HS-27A (cell line): ENCODE results near the gene TTC12.

ENCODE experiments used
- DNase-seq: peaks from one replicate; pipeline ENCODE4 v3.0.0-alpha.2; 2012; ENCODE audit warnings: low read depth, missing footprints

Gene TTC12

DNA sequence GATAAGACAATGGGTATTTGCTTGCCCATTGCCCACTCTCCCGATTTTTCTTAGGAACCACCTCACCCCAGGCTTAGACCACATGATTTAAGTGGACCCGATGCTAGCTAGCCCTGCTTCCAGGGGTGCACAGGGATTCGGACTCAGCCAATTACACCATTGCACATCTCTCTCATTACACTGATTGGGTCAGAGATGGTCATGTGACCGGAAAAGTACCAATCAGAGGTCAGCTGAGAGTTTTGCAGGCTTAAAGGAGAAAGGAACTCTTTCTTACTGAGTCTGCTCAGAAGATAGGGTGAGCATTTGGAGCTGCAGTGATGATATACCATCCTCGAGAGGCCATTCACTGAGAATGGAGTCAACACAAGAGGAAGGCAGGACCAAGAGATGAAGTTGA is 61.0 kb downstream of the TTC12 start:
- no peak for DNase-seq

DNA sequence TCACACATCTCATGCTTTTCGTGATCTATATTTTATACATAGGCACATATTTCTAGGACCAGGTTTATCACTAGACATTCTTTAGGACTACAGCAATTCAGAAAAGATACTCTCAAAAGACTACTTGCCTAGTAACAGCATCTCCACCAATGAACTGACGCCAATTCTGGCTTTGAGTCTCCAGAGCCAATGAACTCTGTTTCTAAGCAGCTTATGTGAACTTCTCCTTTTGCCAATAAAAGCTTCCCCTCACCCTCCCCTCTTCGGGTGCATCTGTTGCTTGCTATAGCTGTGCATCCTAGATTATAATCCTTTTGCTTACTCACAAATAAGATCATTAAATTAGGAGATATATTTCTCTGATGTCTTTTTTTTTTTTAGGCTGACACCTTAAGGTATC is 61.8 kb downstream of the TTC12 start:
- no peak for DNase-seq

DNA sequence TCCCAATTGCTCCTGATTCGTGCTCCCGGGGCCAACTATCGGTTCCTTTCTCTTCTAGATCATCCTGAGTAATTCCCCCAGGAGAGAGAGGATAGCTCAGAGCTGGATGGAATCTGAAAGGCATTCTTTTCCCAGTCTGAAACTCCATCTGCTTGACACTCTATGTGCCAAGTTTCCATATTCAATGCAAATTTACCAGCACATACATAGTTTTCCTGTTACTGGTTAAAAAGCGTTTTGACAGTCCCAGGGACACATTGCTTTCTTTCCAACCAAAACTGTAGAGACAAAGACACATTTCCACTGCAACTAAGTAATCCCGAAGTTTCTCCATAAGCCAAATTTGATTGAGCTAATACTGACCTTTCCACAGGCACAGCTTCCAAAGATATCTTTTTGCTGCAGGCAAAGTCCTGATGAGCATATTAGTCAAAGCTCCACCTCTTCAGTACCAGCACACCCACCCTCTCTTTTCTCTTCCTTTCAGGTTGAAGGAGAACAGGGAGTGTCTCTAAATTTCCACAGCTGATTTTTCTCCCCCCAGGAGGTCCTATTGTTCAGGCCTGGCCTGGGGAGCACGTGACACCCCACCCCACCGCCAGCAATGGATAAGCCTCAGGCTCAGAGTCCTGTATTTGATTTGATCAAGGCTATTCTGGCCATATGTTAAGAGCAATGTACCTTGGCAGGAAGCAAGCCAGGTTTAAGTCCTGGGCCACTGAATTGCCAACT is 63.5 kb downstream of the TTC12 start:
- DNase-seq = no peak

DNA sequence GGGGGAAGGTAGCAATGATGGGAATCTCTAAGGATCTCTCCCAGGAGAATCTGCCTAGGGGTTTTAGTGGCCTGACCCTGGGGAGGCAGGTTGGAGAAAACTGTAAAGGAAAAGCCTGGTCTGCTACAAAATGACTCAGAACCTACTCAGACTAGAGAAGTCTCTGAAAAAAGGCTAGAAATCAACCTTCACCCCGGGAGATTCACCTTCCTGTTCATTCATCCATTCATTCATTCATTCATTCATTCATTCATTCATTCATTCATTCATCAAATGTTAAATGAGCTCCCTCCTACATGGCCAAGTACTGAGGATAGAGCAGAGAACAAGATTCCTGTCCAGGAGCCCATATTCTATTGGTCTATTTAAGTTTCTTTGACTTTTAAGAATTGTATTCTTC is 64.3 kb downstream of the TTC12 start:
- no peak for DNase-seq

DNA sequence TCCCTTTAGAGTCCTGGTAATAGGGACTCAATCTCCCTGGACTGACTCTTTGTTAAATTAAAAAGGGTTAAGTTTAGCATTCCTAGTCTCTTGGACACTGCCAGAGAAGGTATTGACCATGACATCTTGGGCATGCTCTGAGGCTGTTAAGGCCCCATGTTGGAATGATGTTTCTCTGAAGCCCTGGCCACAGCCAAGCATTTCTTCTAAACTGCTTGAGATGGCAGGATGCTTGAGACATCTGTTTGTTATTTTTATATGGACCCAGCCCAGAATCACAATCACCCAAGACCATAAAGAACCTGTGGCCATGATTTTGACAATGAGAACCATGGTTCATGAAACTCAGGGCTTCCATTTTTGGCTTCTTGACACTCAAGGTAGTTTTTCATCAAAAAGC is 67.7 kb downstream of the TTC12 start:
- DNase-seq = no peak

DNA sequence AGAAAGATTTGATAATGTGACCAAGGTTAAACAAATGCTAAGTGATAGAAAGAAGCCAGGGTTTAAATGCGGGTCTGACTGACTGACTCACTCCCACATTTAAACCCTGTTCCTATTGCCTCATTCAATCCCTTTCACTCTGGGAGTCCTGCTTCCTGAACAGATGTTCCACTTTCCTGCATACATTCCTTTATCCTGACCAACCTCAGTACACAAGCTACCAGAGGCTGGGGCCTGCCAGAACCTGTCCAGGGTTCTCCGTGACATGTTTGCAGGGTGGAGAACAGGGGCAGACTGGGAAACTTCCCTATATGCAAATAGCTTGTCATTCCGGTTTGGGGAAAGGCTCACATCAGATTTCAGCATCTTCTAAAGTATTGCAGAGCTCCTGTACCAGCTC is 70.2 kb downstream of the TTC12 start:
- peak; percentile 8 for DNase-seq

DNA sequence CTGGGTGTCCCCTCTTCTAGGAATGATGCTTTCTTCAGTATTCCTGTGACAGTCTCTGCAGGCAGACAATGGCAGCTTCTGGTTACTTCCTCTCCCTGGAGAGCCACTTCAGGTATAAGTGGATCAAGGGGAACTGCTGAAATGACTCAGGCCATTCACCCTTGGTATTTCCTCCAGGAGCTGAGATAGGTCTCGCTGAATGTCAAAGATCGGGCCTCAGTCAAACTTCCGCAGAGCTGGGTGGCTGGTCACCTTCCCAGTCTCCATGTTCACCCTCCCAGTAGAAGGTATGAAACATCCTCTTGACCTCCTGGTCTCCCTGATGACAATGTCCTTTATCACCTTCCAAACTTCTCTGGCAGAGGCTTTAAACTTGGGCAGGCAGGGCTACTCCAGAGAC is 71.4 kb downstream of the TTC12 start:
- no peak for DNase-seq

DNA sequence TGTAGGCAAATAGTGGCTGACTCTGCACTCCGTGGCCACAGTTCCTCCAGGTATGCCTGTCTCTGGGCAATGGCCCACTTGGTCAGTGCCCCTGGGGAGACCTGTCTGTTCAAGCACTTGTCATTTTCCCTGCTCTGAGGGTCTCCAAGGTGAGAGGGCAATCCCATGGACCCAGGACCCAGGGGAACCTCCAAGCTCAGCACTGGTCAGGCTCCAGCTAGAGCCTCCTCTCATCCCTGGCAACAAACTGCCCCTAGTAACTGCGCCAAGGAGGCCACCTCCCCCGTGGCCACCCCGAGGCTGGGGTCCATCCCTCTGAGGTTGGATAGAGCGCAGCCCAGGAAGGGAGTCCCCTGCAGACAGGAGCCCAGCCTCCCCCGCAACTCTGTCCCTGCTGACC is 72.5 kb downstream of the TTC12 start:
- no peak for DNase-seq

DNA sequence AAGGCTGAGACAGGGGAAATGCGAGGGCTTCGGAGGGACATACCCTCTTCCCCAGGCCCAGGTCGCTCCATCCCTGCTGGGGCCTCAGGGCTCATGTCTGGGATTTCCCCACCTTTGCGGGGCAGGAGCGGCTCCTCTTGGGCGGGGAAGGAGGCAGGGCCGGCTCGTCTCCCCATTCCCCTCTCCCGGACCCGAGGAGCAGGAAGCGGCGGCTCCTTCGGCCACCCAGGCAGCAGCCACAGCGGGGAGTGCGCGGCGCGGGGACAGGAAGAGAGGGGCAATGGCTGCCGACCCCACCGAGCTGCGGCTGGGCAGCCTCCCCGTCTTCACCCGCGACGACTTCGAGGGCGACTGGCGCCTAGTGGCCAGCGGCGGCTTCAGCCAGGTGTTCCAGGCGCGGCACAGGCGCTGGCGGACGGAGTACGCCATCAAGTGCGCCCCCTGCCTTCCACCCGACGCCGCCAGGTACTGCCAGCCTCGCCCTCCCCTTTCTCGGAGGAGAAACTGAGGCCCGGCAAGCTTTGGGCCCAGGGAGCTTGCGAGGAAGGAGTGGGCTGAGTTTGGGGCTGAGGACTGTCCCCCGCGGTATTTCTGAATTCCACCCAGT is 73.3 kb downstream of the TTC12 start, which contains the start of gene ANKK1:
ANKK1 (plus strand) TSS at position 175 of the 607 bp plus-strand sequence; CDS start at position 281, 106 bp downstream.
- no peak for DNase-seq

DNA sequence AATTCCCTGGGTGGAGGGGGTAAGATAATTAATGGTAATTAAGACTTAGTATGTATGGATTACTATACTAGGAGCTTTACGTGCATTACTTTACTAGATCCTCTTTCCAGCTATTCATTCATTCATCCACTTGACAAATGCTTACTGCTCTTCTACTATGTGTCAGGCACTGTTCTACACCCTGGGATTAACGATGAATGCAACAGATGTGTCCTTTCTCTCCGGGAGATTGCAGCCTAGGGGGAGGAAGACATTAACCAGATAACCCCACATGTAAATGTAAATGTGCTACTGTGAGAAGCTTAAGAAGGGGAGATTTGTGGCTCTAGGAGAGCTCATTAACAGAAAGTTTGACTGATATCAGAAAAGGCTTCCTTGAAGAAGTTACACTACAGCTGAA is 74.9 kb downstream of the TTC12 start:
- DNase-seq = no peak

DNA sequence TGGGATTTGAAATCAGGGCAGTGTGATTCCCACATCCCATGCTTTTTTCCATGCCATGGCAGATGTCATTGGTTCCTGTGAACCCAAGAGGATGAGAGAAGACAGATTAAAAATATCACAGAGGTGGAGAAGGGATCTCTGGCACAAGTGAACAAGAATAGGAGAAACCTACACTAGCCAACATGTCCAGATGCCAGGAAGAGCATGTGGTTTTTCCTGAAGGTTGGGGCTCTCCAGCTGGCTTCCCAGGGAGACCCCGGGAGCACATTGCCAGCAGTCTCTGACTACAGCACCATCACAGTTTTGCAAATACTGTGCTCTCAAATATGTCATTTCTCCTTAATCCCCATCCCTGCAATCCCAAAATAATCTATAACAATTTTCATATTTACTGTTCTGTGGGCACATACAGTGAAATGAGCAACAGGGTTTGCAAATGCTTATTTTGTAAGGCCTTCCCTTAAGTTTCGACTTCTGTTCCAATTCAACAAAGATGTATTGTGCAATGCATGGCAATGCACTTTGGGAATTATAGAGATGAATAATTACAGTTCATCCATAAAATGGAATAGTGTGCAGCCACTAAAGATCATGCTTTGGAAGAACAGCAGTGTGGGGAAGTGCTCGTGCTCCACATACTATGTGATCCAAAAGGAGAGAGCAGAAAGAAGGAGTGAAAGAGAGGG is 78.0 kb downstream of the TTC12 start:
- DNase-seq = no peak

DNA sequence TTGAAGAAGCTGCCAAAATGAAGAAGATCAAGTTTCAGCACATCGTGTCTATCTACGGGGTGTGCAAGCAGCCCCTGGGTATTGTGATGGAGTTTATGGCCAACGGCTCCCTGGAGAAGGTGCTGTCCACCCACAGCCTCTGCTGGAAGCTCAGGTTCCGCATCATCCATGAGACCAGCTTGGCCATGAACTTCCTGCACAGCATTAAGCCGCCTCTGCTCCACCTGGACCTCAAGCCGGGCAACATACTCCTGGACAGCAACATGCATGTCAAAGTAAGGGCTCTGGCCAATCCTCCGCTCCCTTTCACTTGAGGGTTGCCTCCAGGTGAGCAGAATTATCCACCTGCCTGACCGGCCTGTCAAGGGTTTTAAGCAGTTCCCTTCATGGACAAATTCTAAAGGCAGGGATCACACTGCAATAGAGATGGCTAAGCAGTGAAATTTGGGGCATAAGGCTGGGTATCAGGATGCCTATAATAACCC is 79.2 kb downstream of the TTC12 start:
- no peak for DNase-seq

DNA sequence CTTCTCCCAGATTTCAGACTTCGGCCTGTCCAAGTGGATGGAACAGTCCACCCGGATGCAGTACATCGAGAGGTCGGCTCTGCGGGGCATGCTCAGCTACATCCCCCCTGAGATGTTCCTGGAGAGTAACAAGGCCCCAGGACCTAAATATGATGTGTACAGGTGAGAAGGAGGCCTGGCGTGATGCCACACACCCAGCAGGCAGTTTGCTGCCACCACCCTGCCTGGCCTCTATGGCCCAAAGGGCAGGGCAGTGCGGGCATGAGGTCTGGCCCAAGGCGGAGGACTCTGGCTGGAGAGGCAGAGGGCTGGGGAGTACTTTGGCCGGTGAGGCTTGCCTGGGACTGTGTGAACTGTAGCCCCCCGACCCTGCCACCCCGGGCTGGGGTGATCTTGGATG is 80.5 kb downstream of the TTC12 start:
- DNase-seq = no peak

DNA sequence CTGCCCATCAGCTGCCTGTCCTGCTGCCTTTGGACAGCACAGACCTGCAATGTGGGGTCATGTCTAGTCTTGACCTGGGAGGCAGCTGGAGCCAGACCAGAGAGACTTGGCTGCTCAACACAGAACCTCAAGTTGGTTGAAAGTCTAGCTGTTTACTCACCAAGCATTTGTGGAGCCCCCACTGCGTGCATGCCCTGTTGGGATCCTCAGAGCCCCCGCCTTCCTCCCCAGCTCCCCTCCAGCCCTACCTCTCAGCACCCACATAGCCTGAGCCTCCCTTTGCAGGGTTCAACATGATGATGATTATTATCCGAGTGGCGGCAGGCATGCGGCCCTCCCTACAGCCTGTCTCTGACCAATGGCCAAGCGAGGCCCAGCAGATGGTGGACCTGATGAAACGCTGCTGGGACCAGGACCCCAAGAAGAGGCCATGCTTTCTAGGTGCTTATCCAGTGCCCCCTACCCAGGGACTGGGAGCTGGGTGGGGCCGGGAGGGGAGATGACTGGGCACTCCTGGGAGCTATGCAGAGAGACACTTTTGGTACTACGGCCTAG is 81.5 kb downstream of the TTC12 start:
- DNase-seq = no peak

DNA sequence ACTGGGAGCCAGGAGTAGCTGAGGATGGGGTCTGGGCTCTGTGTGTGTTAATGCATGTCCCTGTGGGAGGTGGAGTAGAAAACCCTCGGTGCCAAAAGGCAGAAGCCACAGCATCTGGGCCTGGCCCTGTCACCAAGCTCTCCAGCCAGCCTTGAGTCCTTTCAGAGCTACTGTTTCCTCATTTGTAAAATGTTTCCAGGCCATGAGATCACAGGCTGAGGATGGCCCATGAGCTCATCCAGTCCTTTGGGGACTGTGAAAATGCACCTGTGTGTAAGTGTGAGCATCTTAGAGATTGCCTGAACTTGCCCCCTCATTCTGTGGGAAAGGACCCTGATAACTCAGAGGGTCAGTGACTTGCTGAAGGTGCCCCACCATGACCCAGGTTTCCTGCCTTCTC is 82.3 kb downstream of the TTC12 start:
- no peak for DNase-seq

DNA sequence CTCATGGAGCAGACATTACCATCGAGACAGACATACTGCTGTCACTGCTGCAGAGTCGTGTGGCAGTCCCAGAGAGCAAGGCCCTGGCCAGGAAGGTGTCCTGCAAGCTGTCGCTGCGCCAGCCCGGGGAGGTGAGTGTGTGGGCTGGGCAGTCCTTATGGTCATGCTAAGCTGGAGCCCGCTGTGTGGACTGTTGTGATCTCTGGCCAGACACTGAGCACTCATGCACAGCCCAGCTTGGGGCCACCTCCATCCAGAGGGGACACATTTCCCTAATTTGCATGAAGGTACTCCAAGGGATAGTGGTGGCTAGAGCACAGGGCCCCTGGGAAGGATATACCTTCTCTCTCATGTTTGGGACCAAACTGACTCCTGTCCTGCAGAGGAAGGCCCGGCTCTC is 82.8 kb downstream of the TTC12 start:
- DNase-seq = no peak

DNA sequence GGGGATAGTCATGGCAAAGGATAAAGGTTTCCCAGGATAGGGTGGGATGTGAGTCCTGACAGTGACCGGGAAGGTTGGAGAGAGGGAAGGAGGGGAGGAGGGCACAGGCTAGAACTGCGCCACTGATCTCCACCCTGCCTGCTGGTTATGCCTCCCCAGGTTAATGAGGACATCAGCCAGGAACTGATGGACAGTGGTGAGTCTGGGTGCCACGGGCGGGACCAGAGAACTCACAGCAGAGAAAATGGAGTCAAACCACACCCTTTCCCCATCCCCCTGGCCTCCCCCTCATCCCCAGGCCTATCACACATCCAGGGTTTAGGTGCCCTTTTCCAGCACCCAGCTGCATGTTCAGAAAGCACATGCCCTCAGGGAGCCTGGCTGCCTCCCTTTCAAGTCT is 83.4 kb downstream of the TTC12 start:
- DNase-seq = no peak

DNA sequence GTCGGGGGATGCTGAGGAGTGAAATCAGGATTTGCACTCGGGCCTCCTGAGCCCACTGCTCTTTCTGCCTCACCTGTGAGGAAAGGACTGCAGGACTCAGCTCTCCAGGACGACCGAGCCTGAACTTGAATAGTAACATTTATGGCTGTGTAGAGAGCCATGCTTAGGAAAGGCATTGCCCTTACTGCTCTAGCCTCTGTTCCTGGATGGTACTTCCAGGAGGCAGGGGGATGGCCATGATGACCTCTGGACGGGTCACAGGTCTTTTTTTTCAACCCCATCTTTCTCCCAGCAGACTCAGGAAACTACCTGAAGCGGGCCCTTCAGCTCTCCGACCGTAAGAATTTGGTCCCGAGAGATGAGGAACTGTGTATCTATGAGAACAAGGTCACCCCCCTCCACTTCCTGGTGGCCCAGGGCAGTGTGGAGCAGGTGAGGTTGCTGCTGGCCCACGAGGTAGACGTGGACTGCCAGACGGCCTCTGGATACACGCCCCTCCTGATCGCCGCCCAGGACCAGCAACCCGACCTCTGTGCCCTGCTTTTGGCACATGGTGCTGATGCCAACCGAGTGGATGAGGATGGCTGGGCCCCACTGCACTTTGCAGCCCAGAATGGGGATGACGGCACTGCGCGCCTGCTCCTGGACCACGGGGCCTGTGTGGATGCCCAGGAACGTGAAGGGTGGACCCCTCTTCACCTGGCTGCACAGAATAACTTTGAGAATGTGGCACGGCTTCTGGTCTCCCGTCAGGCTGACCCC is 84.5 kb downstream of the TTC12 start:
- DNase-seq = no peak

DNA sequence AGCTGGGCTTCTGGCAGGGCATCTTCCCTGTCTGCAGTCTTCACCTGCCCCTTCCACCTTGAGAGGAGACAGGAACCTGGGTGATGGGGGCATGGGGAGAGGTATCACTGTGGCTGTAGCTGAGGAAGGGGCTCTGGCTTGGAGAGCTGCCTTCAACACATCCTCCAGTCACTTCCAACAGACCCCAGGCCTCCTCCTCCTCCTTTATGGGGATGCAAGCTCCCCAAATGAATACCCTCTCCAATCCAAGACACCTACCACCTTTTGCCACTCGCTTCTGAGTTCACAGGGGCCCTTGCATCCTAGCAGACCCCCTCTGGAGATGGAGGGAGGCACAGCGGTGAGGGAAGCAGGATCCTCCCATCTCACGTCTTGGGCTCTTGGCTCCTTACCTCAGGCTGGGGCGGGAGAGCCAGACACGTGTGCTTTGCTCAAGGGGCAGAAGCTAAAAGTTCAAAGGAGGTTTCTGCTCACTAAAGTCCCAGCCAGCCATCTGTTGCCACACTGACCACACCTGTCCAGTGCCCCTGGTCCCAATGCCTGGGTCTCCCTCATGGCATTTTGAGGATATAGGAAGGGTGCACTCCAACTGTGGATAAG is 86.3 kb downstream of the TTC12 start:
- no peak for DNase-seq

DNA sequence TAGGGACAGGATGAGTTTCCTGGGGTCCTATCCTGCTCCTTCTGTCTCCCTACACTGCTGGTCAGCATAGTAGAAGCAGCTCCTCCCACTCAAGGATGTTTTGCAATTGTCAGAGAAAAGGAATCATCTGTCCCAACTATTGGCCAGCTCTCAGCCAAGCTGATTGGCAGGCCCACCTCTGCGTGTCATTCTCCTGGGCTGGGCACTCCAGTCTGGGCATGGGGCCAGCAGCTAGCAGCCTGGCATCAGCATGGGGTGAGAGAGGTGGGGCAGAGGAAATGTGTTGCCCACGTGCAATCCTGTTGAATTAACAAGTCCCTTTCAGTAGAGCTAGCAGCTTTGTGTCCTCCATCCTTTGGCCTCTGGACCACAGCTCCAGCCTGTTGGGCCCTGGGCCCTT is 87.3 kb downstream of the TTC12 start:
- DNase-seq = peak; percentile 15

DNA sequence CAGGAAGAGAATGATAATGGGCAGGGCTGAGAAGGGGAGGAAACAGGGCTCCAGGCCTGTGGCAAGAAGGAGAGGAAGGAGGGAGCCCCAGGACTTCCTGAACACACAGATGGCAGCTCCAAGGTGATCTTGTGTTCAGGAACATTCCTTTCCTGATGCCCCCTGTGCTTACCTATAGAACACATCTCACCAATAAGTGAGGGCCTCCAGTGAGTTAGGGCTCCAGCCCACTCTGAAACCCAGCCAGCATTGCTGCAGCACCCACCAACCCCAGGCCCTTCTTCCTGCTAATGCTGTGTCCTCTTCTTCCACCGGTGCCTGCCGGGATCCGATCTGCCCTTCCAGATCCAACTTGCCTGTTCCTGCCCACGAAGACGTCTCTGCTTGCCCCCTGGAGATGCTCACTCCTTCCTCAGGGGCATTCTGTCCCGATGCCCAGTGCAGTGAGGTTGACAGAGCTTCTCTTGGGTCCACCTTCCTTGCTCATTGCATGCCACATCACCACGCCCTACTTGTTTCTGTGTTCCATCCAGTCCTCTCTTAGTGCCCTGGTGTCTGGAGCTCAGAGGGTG is 90.6 kb downstream of the TTC12 start:
- no peak for DNase-seq
